ENCODE data around the gene PLEKHM3. TPM values are rescaled to one million over a fixed set of nuclear protein-coding genes. Genes with fewer than 3 reads are reported as not detected.

PLEKHM3 gene
- total and polyA plus RNA-seq, 2 experiments from 2014 or later, result 3.9 to 8.8 TPM

GRCh38 chr2:207869784-207870778, 155.2 kb downstream of the PLEKHM3 start:
- Histone ChIP-seq H4K20me1 (replicated peaks; ENCODE audit: insufficient read depth) (no peaks in the 10 kb centered on the region), H3K79me2 (replicated peaks; ENCODE audit: insufficient read depth) (no peaks in the 10 kb centered on the region), H3K9me2 (ENCODE audit: insufficient read depth) (no peaks in the 10 kb centered on the region), H3K27me3 (ENCODE audit: insufficient read depth) (no peaks in the 10 kb centered on the region), H3K27ac (ENCODE audit: low read depth) (peak overlapping the region; percentile 18; the same call in 1 of the 2 replicates), H3K4me2 (no peak overlapping the region), H3K4me3 (no peak overlapping the region), H3K4me1 (ENCODE audit: insufficient read depth) (peaks cover 5% of the 10 kb centered on the region; the same call in 1 of the 2 replicates), H3F3A (replicated peaks; ENCODE audit: low read depth) (no peaks in the 10 kb centered on the region), H3K36me3 (ENCODE audit: insufficient read depth) (no peaks in the 10 kb centered on the region), H2AFZ (no peak overlapping the region)
- H3K4me3 Mint-ChIP-seq, result no peak overlapping the region
- ATAC-seq (no peak), DNase-seq (ENCODE audit: low spot score) (no peak)
- no peak for TF ChIP-seq ZNF462 (CRISPR knock-in tag; IDR thresholded peaks at IDR 0.05)
- no peak for TF ChIP-seq ZNF331 (CRISPR knock-in tag; IDR thresholded peaks at IDR 0.05; ENCODE audit: low read depth)
- TF ChIP-seq CREB1 (CRISPR knock-in tag; IDR thresholded peaks at IDR 0.05; ENCODE audit: low read depth), result no peak
- no peak for TF ChIP-seq JUNB (IDR thresholded peaks at IDR 0.05; ENCODE audit: unreplicated experiment)
- no peak for TF ChIP-seq POLR2AphosphoS5 (IDR thresholded peaks at IDR 0.05; ENCODE audit: low read depth)
- no peak for TF ChIP-seq CTCF (conservative IDR thresholded peaks at IDR 0.05; ENCODE audit: low read depth in 2 of 2)
- no peak for TF ChIP-seq ETS1 (IDR thresholded peaks at IDR 0.05)
- TF ChIP-seq STAT1 (IDR thresholded peaks at IDR 0.05; ENCODE audit: unreplicated experiment), result no peak
- no peak for TF ChIP-seq ZNF114 (CRISPR knock-in tag; IDR thresholded peaks at IDR 0.05)
- TF ChIP-seq EZH2phosphoT487 (IDR thresholded peaks at IDR 0.05; ENCODE audit: unreplicated experiment), result no peak
- TF ChIP-seq EZH2 (IDR thresholded peaks at IDR 0.05; ENCODE audit: low read depth, unreplicated experiment), result no peak
- TF ChIP-seq REST (IDR thresholded peaks at IDR 0.05; ENCODE audit: unreplicated experiment), result no peak
- TF ChIP-seq NANOG (IDR thresholded peaks at IDR 0.05; ENCODE audit: borderline replicate concordance), result no peak
- peaks cover 11% of the 10 kb centered on the region; the same call in 2 of the 3 replicates for H3K4me1 Mint-ChIP-seq
- 0 out of 2 replicates have a peak overlapping the region, but pooled peaks have one; percentile 21 for H3K27ac Mint-ChIP-seq
- H3K36me3 Mint-ChIP-seq (ENCODE audit: low read depth), result no peaks in the 10 kb centered on the region
- no peaks in the 10 kb centered on the region for H3K27me3 Mint-ChIP-seq (ENCODE audit: insufficient read depth, low read depth, poor library complexity)
- H3K9me3 Mint-ChIP-seq, result no peaks in the 10 kb centered on the region

Measured in GM23338 (cell line).